GM10248 (cell line): ENCODE data around the gene CD2AP.

Source experiments
- CTCF ChIA-PET: fragments of 300-600 bp; sonication (Branson Sonifier 250); formaldehyde crosslinking; extraction: SDS; loops from one replicate; lab custom pipeline; 2021; ENCODE audit warnings: antibody characterized with exemption; lab: Yijun Ruan, JAX
- POLR2A ChIA-PET: fragments of 350-650 bp; sonication (Branson Sonifier 250); formaldehyde crosslinking; extraction: SDS; loops from one replicate; lab custom pipeline; 2020; ENCODE audit warnings: antibody characterized with exemption; lab: Yijun Ruan, JAX
- DNase-seq: peaks from one replicate; pipeline ENCODE4 v3.0.0; 2012; ENCODE audit errors: extremely low spot score
- CTCF ChIP-seq: IDR thresholded peaks from 2 replicates; pipeline ENCODE4 v1.5.1; 2012; ENCODE audit warnings: mild to moderate bottlenecking, low read depth; ENCODE audit errors: extremely low read depth, missing control alignments, control extremely low read depth

The CD2AP gene

GRCh38 chr6:47483516-47483852, 5.9 kb downstream of the CD2AP start:
- no peak for DNase-seq
- CTCF ChIA-PET, result interaction anchor here (1.2 to 1.5 kb wide), 4 partner anchors 9 to 27 kb away, joined by 3 to 4 read pairs (median 4); no protein-coding TSS in a partner anchor
- TF ChIP-seq CTCF, result no peak
- POLR2A ChIA-PET, result interaction anchor here (0.7 kb wide), 1 partner anchor 127 kb away, joined by 4 read pairs; no protein-coding TSS in a partner anchor

- ChIA-PET CTCF (interaction anchor here (1.2 to 1.8 kb wide), 5 partner anchors 8 to 27 kb away, joined by 3 to 7 read pairs (median 4); no protein-coding TSS in a partner anchor), POLR2A (interaction anchor here (0.7 kb wide), 1 partner anchor 126 kb away, joined by 4 read pairs; no protein-coding TSS in a partner anchor)
- no peak for TF ChIP-seq CTCF
- no peak for DNase-seq
Measured at GRCh38 chr6:47483853-47484546, 6.4 kb downstream of the CD2AP start.

GRCh38 chr6:47484616-47485015, 7.0 kb downstream of the CD2AP start:
- DNase-seq, result no peak
- CTCF ChIA-PET, result interaction anchor here (1.5 to 1.8 kb wide), 2 partner anchors 15 to 22 kb away, joined by 3 to 7 read pairs; no protein-coding TSS in a partner anchor
- no peak for TF ChIP-seq CTCF
- POLR2A ChIA-PET, result no interaction called here

GRCh38 chr6:47485083-47485482, 7.5 kb downstream of the CD2AP start:
- TF ChIP-seq CTCF, result no peak
- no peak for DNase-seq
- POLR2A ChIA-PET, result no interaction called here
- CTCF ChIA-PET, result interaction anchor here (1.8 kb wide), 1 partner anchor 15 kb away, joined by 7 read pairs; no protein-coding TSS in a partner anchor

- ChIA-PET CTCF (interaction anchor here (1.2 to 1.8 kb wide), 2 partner anchors 14 to 31 kb away, joined by 3 to 7 read pairs; no protein-coding TSS in a partner anchor), POLR2A (interaction anchor here (1.3 kb wide), 1 partner anchor 8 kb away, joined by 3 read pairs; no protein-coding TSS in a partner anchor)
- DNase-seq, result no peak
- TF ChIP-seq CTCF, result no peak
Measured at GRCh38 chr6:47485491-47486135, 8.0 kb downstream of the CD2AP start.

- POLR2A ChIA-PET, result no interaction called here
- DNase-seq, result no peak
- no peak for TF ChIP-seq CTCF
- CTCF ChIA-PET, result no interaction called here
Measured at GRCh38 chr6:47489995-47490394, 12.4 kb downstream of the CD2AP start.
